NOMO-1 treated with dmso at 0.1 percent for 144 hours (cell line): ENCODE measurements around the gene REP15.
"Not testable (repeated sequence)": the region's sequence is repeated elsewhere in the genome, so short reads cannot be mapped to it uniquely, and the experiment has no call there.

ENCODE experiments used
- DNase-seq: peaks from one replicate; lab custom pipeline; 2025; ENCODE audit not compliant: unreplicated experiment; lab: John Stamatoyannopoulos, UW

Gene REP15, protein sequence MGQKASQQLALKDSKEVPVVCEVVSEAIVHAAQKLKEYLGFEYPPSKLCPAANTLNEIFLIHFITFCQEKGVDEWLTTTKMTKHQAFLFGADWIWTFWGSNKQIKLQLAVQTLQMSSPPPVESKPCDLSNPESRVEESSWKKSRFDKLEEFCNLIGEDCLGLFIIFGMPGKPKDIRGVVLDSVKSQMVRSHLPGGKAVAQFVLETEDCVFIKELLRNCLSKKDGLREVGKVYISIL

DNA sequence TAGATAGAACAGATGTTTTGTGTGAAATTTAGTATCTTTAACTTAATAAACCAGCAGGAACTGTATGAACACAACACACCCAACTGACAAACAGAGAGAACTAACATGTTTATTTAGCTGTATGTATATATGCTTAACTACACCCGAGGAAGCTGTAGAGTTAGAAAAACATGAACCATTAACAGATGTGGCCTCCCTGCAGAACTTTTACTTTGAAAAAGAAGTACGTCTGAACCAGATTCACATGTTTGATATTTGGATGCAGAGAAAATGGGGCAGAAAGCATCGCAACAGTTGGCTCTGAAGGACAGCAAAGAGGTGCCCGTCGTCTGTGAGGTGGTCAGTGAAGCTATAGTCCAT is at the start of gene REP15:
REP15 (plus strand) TSS at position 155 of the 360 bp plus-strand sequence; CDS start at position 271, 116 bp downstream.
- DNase-seq, result no peak

DNA sequence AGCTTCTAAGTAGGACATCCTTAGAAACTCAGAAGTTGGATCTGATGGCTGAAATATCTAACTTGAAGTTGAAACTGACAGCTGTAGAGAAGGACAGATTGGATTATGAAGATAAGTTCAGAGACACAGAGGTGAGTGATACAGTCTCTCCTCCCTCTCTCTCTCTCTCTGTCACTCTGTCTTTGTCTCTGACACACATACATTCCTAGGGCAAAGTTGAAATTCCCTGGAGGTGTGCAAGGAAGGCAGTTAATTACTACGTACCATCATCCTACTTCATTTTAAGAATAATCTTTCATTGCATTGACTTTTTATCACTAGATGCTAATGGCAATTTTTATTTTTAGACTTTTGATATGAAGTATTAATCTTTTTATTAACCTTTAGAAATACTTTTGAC is 46.2 kb upstream of the REP15 start:
- no peak for DNase-seq

DNA sequence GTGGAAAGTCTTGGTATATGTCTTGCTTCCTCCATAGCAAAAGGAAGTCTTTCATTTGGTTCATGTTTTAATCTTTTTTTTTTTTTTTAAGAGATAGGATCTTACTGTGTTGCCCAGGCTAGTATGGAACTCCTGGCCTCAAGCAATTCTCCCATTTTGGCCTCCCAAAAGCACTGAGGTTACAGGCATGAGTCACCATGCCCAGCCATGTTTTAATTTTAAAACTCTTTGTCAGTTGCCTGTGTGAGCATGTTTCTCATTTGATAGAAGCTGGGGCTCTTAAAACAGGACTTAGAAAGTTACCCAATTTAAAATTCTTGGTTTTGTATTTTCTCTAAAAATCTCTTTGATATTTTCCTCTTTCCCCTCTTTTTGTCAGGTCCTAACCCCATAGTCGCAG is 45.0 kb upstream of the REP15 start:
- no peak for DNase-seq

DNA sequence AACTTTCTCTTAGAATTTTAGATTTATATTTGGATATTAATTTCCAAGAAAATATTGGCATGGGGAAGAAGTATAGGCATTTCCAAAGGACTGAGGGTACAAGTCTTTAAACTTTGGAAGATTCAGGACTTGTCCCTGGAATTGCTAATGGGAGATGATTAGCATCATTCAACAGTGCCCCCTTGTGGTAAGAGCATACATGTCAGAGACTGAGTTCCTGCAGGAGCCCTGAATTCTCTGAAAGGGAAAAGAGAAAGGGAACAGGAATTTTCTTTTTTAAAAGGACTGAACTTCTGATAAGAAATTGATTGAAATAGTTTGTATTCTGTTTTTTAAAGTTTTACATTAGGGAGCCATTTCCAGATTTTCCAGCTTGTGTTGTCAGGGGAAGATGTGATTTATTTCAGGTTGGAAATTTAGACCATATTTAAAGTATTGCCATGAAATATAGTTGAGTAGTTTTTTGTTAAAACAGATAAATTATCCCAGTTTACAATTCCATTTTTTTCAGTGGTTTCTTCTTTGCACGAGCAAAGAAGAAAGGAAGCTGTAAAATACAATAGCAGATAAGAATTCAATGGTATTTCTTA is 44.0 kb upstream of the REP15 start:
- no peak for DNase-seq

DNA sequence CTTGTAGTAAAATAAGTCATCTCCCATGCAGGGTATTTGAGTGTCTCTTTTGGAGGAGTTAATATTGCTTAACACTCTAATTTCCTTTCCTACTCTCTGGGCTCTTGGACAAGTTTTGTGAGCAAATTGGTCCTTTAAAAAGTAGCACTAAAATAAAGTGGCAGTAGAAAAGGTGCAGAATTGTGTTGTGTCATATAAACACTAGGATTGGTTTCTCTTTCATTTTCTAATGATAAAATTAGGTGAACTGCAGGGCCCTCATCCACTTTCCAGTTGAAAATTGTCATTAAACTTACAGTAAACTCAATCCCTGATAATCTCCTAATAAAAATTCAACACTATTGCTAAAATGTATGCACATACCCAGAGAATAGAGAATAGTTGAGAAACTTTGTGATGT is 42.6 kb upstream of the REP15 start:
- no peak for DNase-seq

DNA sequence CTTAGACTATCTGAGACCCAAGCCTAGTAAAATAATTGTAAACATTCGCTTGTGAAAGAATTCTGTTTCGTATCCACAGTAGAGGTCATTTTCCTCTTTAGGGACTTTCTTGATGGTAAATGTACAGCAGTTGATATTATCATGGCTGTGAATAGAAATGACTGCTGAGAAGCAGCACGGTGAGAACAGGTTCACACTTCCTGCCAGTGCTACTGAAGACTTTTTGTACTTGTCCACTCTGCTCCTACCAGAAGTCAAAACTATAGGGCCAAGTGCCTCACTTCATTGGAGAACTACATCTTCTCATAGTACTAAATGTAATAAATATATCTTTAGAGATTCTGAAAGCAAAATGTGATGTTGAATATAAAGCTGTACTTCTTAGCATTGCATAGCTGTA is 40.8 kb upstream of the REP15 start:
- not testable (repeated sequence) for DNase-seq

DNA sequence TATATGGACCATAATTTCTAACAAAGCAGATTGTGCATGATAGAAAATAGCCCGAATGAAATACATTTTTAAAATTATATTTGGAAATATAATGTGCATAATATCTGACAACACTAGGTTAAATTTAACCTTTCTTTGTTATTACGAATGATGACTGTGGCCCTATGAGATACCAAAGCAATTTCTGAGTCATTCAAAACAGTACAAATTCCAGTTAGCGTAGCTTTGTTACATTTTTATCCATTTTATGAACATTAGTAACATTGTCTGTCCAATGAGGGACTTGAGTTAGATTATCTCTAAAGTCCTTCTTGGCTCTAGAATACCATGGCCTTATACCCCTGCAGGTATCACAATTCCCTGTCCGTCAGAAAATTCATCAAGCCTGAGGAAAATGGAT is 39.0 kb upstream of the REP15 start:
- no peak for DNase-seq

DNA sequence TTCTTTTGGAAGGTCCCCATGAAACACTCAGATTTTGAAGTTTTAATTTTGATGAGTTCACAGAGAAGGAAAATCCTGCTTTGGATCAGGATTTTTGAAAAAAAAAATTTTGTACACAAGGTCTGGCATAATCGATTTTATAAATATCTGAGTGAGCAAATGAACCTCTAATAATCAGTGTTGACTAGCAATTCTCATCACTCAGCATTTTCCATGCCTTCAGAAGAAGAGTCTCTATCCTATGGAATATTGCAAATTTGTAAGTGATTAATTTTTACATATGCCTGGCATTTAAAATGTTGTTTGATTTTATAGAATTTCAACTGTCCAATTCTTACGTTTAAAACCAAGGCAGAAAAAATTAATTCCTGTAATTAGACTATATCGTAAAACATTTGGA is 30.5 kb upstream of the REP15 start:
- no peak for DNase-seq

DNA sequence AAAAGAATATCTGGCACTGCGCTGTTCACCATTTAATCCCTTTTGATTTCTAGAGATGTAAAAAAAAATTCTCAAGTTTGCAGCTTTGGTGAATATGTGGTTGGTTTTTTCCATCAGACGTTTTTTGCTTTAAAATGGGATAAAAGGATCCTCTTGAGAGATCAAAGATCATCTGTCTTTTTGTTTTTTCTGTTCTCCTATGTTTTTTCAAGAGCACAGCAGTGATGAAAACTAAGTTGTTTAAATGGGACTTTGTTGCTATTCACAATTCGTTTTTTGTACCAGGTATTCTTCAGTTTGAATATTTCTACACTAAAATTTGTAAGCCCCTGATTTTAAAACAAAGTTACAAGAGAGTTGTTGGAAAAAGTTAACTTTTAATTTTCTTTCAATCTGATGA is 29.7 kb upstream of the REP15 start:
- no peak for DNase-seq

DNA sequence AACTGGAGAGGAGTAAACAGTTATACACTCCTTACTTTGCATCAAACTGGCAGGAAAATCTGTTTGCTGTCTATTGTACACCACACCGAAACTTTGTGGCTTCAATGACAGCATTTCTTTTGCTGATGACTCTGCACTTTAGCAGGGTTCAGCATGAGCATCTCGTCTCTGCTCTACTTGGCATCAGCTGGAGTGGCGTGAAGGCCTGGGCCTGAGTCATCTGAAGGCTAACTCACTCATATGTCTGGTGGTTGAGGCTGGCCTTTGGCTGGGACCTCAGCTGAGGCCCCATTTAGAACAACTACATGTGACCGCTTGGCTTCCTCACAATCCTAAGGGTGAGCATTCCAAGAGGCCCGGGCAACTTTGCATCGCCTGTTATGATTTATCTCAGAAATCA is 28.7 kb upstream of the REP15 start:
- no peak for DNase-seq

DNA sequence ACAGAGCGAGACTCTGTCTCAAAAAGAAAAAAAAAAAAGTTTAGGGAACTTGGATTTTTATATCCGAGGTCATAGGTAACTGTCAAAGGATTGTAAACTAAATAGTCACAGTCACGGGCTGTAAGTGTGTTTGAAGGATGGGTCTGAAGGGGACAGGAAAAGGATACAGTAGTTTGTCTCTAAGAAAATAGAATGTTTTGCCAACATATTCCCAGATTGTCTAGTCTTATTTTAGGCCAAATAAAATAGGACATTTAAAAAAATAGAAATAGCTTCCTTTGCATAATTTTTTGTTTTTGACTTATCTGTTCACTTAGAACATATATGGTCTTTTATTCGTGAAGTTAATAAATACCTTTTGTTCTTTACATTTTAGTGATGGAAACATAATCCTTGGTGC is 24.2 kb upstream of the REP15 start:
- DNase-seq, result no peak

DNA sequence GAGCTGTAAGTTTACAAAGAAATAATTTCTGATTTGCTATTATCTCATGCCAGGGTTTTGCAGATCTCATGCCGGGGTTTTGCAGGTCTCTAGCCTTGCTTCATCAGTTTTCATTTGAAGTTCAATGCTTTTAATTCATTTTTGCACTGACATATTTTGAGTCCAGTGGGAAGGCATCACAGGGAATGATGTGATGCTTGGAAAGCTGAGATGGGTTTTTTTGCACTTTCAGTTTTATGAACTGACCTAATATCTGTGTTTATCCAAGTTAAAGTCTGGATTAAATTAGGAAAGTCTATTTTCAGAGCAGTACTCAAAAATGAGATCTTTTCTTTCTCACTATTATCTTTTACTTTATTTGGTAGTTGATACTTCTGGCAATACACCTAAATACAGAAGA is 23.6 kb upstream of the REP15 start:
- no peak for DNase-seq

DNA sequence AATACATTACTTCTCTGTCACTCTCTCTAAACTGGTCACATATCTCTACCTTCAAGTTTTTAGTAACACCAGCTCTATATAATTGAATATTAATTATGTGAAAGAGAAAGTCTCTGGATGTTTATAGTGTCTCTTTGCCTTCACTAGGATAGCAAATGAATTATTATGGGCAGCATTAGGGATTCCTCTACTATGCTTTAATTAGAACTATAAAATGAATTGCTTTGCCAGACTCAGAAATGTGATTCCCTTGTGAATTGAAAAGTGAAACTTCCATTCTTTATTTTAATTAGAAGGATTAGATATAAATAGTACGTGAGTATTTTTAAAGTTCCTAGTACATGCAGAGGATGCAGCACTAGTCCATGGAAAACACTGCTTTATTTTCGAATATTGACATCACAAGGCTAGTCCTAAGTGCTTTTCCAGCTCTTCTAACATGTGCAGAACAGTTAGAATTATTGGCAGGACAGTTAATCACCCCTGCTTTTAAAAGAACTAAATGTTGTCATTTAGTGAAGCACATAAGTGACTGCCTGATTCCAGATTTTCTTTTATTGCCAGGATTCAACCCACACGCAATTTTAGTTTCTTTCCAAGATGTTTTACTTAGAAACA is 23.0 kb upstream of the REP15 start:
- no peak for DNase-seq

DNA sequence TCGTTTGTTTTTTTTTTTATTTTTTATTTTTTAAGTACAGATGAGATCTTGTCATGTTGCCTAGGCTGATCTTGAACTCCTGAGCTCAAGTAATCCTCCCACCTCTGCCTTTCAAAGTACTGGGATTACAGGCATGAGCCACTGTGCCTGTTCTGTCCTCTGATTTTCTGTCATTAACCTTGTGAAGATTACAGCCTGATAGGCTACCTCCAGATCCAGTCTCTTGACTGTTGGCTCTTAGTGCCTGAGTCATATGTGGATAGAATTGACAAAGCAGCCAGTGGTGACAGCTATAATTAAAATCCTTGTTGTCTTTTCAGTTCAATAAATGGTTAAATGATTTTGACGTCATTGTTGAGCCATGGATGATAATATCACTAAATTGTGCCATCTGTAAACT is 21.3 kb upstream of the REP15 start:
- DNase-seq, result no peak

DNA sequence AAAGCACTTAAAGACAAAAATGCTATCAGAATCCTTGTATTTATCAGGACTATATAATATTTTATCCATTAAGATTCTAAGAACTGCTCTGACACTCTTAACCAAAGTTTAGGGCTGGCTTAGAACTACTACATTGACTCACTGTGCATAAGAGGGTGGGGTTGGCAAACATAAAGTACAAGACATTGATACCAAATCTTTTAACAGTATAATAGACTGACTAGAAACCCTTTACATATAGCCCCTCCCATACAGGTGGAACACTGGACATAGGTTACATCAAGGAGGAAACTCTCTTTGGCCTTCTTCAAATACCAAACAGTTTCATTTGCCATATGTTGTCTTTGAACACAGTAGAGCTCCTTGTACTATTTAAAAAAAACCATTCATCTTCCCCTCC is 15.6 kb upstream of the REP15 start:
- DNase-seq, result no peak

DNA sequence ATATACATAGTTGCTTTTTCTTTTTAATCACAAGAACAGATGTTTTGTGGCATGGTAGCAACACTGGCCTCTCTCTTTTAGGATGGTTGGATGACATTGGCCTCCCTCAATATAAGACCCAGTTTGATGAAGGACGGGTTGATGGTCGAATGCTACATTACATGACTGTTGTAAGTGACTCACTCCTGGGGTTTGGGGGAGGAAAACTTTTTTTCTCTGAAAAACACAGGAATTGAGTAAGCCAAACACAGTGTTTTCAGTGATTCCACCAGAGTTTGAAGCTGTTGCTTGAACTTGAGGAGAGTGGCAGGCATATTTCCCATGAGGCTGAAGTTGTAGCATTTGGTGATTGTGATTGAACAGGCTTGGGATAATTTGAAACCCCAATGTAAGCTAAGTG is 13.7 kb upstream of the REP15 start:
- DNase-seq, result no peak

DNA sequence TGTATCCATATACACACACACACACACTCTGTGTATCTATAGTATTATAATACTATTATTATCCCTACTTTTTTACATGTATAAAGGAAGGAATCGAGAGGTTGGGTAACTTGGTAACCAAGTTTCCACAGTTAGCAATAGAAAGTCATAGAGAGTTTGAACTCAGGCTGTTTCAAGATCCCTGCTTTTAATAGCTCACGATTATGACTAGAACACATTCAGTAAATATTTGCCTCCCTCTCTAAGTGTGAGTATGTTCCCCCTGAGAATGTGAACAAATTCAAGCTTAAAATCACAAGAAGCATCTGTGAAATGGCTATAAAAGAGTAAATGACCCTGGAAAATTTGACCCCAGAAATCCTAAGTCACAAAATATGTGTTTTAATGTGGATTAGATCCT is 11.0 kb upstream of the REP15 start:
- DNase-seq, result no peak

DNA sequence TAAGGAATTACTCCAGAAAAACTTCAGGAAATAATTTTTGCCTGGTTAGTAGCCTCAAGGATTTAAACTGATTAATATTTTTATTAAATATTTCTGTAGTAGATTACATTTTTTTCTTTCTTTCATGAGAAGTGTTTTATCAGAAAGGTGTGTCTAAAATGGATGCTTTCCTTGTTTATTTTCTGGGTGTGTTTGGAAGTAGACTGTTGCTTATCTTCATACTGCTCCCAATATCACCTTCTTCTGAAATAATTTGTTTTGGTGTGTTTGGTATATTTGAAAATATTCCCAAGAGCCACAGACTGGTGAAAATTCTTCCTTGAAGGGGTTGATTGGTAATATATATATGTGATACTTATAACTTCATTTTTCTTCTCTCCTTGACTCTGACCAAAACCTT is 10.1 kb upstream of the REP15 start:
- no peak for DNase-seq

DNA sequence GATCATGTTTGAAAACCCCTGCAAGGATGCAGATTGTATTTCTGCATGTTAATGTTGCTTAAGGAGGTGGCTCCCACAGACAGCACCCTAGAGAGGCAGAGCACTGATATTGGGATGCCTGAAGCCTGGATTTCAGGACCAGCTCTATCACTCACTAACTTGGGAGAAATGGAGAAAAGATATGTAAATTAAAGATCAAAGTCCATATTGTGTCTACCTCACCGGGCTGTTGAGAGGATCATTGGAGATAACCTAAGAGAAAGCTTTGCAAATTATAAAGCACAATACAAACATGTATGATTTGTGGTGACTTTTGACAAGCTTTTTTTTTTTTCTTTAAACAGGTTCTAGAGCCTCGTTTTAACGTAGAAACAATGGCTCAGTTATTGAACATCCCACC is 7.6 kb upstream of the REP15 start:
- DNase-seq, result no peak

DNA sequence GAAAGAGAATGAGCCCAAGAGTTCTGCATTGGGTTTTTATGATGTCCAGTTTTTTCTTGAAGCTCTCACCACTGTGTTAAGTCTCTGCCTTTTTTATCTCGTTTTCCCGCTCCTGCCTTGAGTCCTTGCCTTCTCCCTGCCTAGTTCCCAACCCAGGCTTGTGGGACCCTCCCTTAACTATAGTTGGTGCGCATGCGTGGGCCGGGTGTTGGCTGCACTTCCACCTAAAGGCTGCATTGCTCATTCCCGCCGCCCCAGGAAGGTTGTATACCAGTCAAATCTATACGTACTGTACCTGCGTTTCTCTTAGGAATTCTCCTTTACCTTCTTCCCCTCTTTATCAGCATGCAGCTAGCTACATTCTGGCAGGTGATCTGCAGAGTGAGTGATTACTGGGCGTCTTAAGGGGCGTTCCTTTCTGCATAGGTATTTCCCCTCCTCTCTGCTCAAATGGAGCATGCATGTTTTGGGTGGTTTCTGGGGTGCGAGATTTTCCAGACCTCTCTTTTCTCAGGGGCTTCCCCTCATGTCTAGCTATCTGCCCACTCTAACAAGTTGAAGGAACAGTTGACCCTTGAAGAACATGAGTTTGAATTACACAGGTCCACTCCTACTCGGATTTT is 6.6 kb upstream of the REP15 start:
- no peak for DNase-seq

DNA sequence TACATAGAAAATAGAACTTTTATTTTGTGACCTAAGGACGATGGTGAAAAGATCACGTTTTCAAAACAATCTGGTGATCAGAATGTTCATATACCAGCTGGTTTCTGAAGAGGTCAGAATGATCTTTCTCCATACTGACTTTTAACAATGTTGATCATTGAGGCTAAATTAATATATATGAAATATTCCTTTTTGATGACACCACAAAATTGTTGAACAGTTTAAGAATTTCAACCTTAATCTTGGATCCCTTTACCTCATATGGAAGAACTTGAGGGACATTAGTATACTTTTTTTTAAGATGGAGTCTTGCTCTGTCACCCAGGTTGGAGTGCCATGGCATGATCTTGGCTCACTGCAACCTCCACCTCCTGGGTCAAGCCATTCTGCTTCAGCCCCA is 2.8 kb upstream of the REP15 start:
- DNase-seq, result no peak

DNA sequence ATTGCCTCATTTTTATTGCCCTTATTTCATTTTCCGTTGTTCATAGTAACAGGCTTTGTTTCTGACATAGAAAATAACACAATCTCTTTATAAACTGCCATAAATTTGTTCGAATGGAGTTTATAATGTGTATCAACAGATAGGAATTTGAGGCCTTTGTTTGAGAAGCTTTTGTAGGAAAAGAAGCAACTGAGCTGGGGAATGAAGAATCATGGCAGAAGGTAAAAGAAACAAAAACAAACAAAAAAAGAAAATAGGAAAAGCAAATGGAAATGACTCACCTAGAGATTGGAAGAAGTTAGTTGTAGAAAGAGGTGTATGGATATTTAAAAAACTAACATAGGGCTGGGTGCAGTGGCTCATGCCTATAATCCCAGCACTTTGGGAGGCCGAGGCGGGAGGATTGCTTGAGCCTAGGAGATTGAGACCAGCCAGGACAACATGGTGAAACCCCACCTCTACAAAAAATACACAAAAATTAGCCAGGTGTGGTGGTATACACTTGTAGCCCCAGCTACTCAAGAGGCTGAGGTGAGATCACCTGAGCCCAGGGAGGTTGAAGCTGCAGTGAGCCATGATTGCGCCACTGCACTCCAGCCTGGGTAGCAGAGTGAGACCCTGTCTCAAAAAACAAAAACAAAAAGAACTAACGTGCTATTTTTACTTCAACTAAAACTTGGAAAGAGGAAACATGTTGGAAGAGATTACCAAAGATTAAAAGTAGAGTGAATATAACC is 523 bp upstream of the REP15 start:
- no peak for DNase-seq
